Testis (tissue), 2 donors: ENCODE data around the gene PDIK1L.

Experiments
- POLR2A ChIP-seq: fragments of 450-650 bp; IDR thresholded peaks from one replicate; pipeline ENCODE4 v1.6.1; 2017; ENCODE audit warnings: antibody characterized with exemption, mild to moderate bottlenecking, moderate library complexity
- TF ChIP-seq, protein P1 (sequence below), 3 experiments: fragments of 450-650 bp in 2 of 3; fragments of 200-600 bp in 1 of 3; sonication (generic) in 1 of 3; IDR thresholded peaks; one replicate each; pipeline ENCODE4 v1.5.1; 2016 to 2019; ENCODE audit warnings: antibody characterized with exemption in 3 of 3, mild to moderate bottlenecking in 2 of 3, moderate library complexity in 1 of 3

- TF ChIP-seq, protein P1, sequence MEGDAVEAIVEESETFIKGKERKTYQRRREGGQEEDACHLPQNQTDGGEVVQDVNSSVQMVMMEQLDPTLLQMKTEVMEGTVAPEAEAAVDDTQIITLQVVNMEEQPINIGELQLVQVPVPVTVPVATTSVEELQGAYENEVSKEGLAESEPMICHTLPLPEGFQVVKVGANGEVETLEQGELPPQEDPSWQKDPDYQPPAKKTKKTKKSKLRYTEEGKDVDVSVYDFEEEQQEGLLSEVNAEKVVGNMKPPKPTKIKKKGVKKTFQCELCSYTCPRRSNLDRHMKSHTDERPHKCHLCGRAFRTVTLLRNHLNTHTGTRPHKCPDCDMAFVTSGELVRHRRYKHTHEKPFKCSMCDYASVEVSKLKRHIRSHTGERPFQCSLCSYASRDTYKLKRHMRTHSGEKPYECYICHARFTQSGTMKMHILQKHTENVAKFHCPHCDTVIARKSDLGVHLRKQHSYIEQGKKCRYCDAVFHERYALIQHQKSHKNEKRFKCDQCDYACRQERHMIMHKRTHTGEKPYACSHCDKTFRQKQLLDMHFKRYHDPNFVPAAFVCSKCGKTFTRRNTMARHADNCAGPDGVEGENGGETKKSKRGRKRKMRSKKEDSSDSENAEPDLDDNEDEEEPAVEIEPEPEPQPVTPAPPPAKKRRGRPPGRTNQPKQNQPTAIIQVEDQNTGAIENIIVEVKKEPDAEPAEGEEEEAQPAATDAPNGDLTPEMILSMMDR (IDR thresholded peaks at IDR 0.05) = no peak
- TF ChIP-seq POLR2A = no peak
Observed at GRCh38 chr1:26164861-26165842, 53.5 kb downstream of the PDIK1L start.
